C4-2B (cell line): ENCODE measurements around the gene ZSWIM4.

Source experiments
- CTCF ChIP-seq: fragments of 450-650 bp; conservative IDR thresholded peaks from 2 replicates; pipeline ENCODE4 v1.5.1; 2017; ENCODE audit warnings: mild to moderate bottlenecking
- ZFX ChIP-seq: fragments of 450-650 bp; IDR thresholded peaks from 2 replicates; pipeline ENCODE4 v1.6.1; 2017

DNA sequence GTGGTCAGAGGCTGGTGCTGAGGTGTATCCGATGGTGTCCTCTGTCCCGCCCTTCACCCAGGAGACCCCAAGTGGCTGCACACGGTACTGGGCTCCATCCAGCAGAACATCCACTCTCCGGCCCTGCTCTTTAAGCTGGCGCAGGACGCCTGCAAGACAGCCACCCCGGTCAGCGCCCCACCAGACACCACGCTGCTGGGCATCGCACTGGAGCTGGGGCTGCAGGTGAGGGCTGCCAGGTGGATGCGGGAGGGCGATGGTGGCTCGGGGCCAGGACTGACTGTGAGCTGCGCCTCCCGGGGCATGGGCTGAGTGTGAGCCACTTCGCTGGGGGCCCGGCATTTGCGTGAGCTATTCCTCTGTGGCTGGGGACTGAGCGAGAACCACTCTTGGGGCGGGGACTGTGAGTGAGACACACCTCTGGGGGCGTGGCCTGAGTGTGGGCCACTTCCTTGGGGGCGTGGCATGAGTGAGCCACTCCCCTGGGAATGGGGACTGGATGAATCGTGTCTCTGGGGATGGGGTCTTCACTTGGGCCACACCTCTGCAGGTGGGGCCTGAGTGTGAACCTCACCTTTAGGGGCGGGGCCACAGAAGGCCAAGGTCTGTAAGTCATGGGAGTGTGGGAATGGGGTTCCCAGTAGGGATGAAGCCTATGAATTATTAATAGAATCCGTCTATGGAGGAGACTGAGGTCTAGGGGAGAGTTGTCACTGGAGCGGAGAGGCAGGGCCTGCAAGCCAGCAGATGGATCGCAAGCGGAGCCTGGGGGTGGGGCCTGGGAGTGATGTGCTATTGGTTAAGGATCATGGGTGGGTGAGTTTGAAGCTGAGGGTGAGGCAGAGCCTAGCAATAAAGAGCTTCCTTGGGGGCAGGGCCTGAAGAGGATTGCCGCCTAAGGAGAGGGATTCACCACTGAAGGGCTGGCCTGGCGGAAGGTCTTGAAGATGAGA, 30.5 kb downstream of the ZSWIM4 start:
- TF ChIP-seq CTCF (no peak), ZFX (no peak)
